WTC11 (cell line): ENCODE results near the gene PAPSS1. TPM values are rescaled to one million over a fixed set of nuclear protein-coding genes. Genes with fewer than 3 reads are reported as not detected.
"Not testable (repeated sequence)": the region's sequence is repeated elsewhere in the genome, so short reads cannot be mapped to it uniquely, and the experiment has no call there.

Source experiments
- ATAC-seq: fragments of 200-7000 bp; cut with Tn5 transposase; 2 replicates; pipeline ENCODE4 v1.10.0; 2021; ENCODE audit warnings: mild to moderate bottlenecking, moderate library complexity
- CTCF ChIA-PET: fragments of 300-600 bp; sonication (Branson Sonifier 250); formaldehyde crosslinking; loops from one replicate; lab custom pipeline; 2021; ENCODE audit warnings: antibody characterized with exemption; lab: Charles Lee
- POLR2A ChIA-PET: fragments of 350-600 bp; sonication (Branson Sonifier 250); formaldehyde crosslinking; loops from one replicate; lab custom pipeline; 2021; ENCODE audit warnings: antibody characterized with exemption; lab: Charles Lee
- DNase-seq: peaks from one replicate; pipeline ENCODE4 v3.0.0; 2021; ENCODE audit warnings: low spot score
- H3K27ac Mint-ChIP-seq: 2 replicates; pipeline ENCODE4 v1.8.0; 2021; ENCODE audit warnings: mixed read lengths
- H3K27me3 Mint-ChIP-seq: 2 replicates; pipeline ENCODE4 v1.8.0; 2021; ENCODE audit warnings: low read depth, mild to moderate bottlenecking, moderate library complexity, mixed read lengths
- H3K36me3 Mint-ChIP-seq: 2 replicates; pipeline ENCODE4 v1.8.0; 2021; ENCODE audit warnings: mixed read lengths
- H3K4me1 Mint-ChIP-seq: 2 replicates; pipeline ENCODE4 v1.8.0; 2022; ENCODE audit warnings: mixed read lengths
- H3K4me3 Mint-ChIP-seq: 2 replicates; pipeline ENCODE4 v1.8.0; 2021; ENCODE audit warnings: mild to moderate bottlenecking, moderate library complexity, mixed read lengths
- H3K9me3 Mint-ChIP-seq: 2 replicates; pipeline ENCODE4 v1.8.0; 2021; ENCODE audit warnings: mixed read lengths
- CBFB ChIP-seq: sonication (generic); formaldehyde crosslinking; IDR thresholded peaks from 2 replicates; pipeline ENCODE4 v1.8.1; 2022; ENCODE audit warnings: mild to moderate bottlenecking, low read depth, missing genetic modification reagents
- ELF4 ChIP-seq: sonication (generic); formaldehyde crosslinking; IDR thresholded peaks from 2 replicates; pipeline ENCODE4 v1.8.1; 2022; ENCODE audit warnings: low read depth, mild to moderate bottlenecking, moderate library complexity, missing genetic modification reagents
- EMX1 ChIP-seq: fragments of 250-450 bp; sonication (Bioruptor Pico); IDR thresholded peaks from 2 replicates; pipeline ENCODE4 v1.8.0; 2021; ENCODE audit warnings: mild to moderate bottlenecking
- ETV6 ChIP-seq: sonication (generic); formaldehyde crosslinking; IDR thresholded peaks from 2 replicates; pipeline ENCODE4 v1.8.1; 2022; ENCODE audit warnings: mild to moderate bottlenecking, missing genetic modification reagents
- FOXP1 ChIP-seq: sonication (generic); formaldehyde crosslinking; IDR thresholded peaks from 2 replicates; pipeline ENCODE4 v1.8.0; 2022; ENCODE audit warnings: missing genetic modification reagents, mild to moderate bottlenecking, moderate library complexity, borderline replicate concordance
- GRHL2 ChIP-seq: fragments of 250-450 bp; sonication (Bioruptor Pico); IDR thresholded peaks from 2 replicates; pipeline ENCODE4 v1.8.0; 2022; ENCODE audit warnings: mild to moderate bottlenecking, moderate library complexity; ENCODE audit not compliant: insufficient replicate concordance, severe bottlenecking
- GTF2I ChIP-seq: fragments of 250-450 bp; sonication (Bioruptor Pico); conservative IDR thresholded peaks from 2 replicates; pipeline ENCODE4 v1.4.0; 2021; ENCODE audit warnings: mild to moderate bottlenecking
- KAT7 ChIP-seq: sonication (generic); formaldehyde crosslinking; IDR thresholded peaks from 2 replicates; pipeline ENCODE4 v1.8.1; 2023; ENCODE audit warnings: missing genetic modification reagents, mild to moderate bottlenecking, borderline replicate concordance
- NR1H2 ChIP-seq: sonication (generic); formaldehyde crosslinking; IDR thresholded peaks from 2 replicates; pipeline ENCODE4 v1.9.0; 2021; ENCODE audit warnings: mild to moderate bottlenecking, moderate library complexity, missing genetic modification reagents
- NR2C2 ChIP-seq: sonication (generic); formaldehyde crosslinking; IDR thresholded peaks from 2 replicates; pipeline ENCODE4 v1.8.0; 2022; ENCODE audit warnings: mild to moderate bottlenecking, missing genetic modification reagents
- RORB ChIP-seq: fragments of 250-450 bp; sonication (Bioruptor Pico); IDR thresholded peaks from 2 replicates; pipeline ENCODE4 v1.9.0; 2021; ENCODE audit warnings: mild to moderate bottlenecking
- SOX15 ChIP-seq: fragments of 250-450 bp; sonication (Bioruptor Pico); IDR thresholded peaks from 2 replicates; pipeline ENCODE4 v1.9.0; 2021; ENCODE audit warnings: mild to moderate bottlenecking
- SP1 ChIP-seq: sonication (generic); formaldehyde crosslinking; conservative IDR thresholded peaks from 2 replicates; pipeline ENCODE4 v1.8.1; 2022; ENCODE audit warnings: missing genetic modification reagents
- TP53 ChIP-seq: sonication (generic); formaldehyde crosslinking; IDR thresholded peaks from 2 replicates; pipeline ENCODE4 v1.8.1; 2023; ENCODE audit warnings: mild to moderate bottlenecking, missing genetic modification reagents
- ZBTB21 ChIP-seq: sonication (generic); formaldehyde crosslinking; IDR thresholded peaks from 2 replicates; pipeline ENCODE4 v1.8.1; 2023; ENCODE audit warnings: mild to moderate bottlenecking, missing genetic modification reagents, borderline replicate concordance
- ZNF396 ChIP-seq: fragments of 250-450 bp; sonication (Bioruptor Pico); IDR thresholded peaks from 2 replicates; pipeline ENCODE4 v1.8.0; 2021; ENCODE audit warnings: mild to moderate bottlenecking, moderate library complexity, borderline replicate concordance
- total RNA-seq: library from RNA; stranded (reverse); gene quantifications from 3 replicates; pipeline ENCODE4 v1.2.3, GENCODE V29; 2021
- TF ChIP-seq, protein P1 (sequence below): sonication (generic); formaldehyde crosslinking; IDR thresholded peaks from 2 replicates; pipeline ENCODE4 v1.8.0; 2023; ENCODE audit warnings: missing genetic modification reagents
- TF ChIP-seq, protein P2 (sequence below): fragments of 250-450 bp; sonication (Bioruptor Pico); IDR thresholded peaks from 2 replicates; pipeline ENCODE4 v1.8.0; 2021; ENCODE audit warnings: mild to moderate bottlenecking
- TF ChIP-seq, protein P3 (sequence below): sonication (generic); formaldehyde crosslinking; IDR thresholded peaks from 2 replicates; pipeline ENCODE4 v1.8.1; 2022; ENCODE audit warnings: missing genetic modification reagents, borderline replicate concordance
- TF ChIP-seq, protein P4 (sequence below): sonication (generic); formaldehyde crosslinking; IDR thresholded peaks from 2 replicates; pipeline ENCODE4 v1.8.0; 2023; ENCODE audit warnings: missing genetic modification reagents, mild to moderate bottlenecking, borderline replicate concordance
- TF ChIP-seq, protein P5 (sequence below): sonication (generic); formaldehyde crosslinking; IDR thresholded peaks from 2 replicates; pipeline ENCODE4 v1.8.0; 2023; ENCODE audit warnings: mild to moderate bottlenecking, missing genetic modification reagents
- TF ChIP-seq, protein P6 (sequence below): sonication (generic); formaldehyde crosslinking; IDR thresholded peaks from 2 replicates; pipeline ENCODE4 v1.8.1; 2023; ENCODE audit warnings: mild to moderate bottlenecking, missing genetic modification reagents, moderate library complexity

The PAPSS1 gene
- total RNA-seq, 1 experiment from 2014 or later: 62.9 TPM

DNA sequence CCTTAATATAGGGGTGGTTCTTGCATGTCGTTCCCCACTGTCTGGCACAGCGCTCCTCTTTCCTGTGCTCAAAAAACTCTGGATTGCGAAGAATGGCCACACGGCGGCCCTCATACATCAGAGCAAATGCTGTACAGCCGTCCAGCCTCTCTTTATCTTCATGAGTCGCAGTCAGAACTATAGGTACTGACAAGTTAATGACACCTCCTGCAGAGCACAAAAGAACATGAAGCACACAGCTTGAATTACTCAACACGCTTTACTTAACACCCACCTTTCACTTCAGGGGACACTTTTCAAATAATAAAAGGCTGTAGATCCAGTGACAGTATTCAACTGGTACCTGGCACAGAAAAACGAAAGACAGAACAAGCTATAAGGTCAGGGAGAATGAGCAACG lies 65.3 kb downstream of the PAPSS1 start:
- Mint-ChIP-seq H3K36me3 (peaks cover 20% of the 10 kb centered on the region), H3K4me1 (peaks cover 29% of the 10 kb centered on the region), H3K27me3 (peaks cover 19% of the 10 kb centered on the region)
- DNase-seq: peak; percentile 13
- CTCF ChIA-PET: no interaction called here
- ATAC-seq: peak; percentile 41; the same call in 1 of the 2 replicates
- TF ChIP-seq NR2C2 (CRISPR knock-in tag) (no peak), SP1 (CRISPR knock-in tag) (no peak), RORB (CRISPR knock-in tag) (no peak), CBFB (CRISPR knock-in tag) (no peak), FOXP1 (CRISPR knock-in tag) (no peak), TP53 (CRISPR knock-in tag) (no peak), KAT7 (CRISPR knock-in tag) (no peak), ZBTB21 (CRISPR knock-in tag) (no peak), ZNF396 (no peak)
- TF ChIP-seq, protein P1, sequence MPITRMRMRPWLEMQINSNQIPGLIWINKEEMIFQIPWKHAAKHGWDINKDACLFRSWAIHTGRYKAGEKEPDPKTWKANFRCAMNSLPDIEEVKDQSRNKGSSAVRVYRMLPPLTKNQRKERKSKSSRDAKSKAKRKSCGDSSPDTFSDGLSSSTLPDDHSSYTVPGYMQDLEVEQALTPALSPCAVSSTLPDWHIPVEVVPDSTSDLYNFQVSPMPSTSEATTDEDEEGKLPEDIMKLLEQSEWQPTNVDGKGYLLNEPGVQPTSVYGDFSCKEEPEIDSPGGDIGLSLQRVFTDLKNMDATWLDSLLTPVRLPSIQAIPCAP: no peak
- TF ChIP-seq, all 79 proteins: peak for 0
- H3K4me3 Mint-ChIP-seq: no peak overlapping the region
- POLR2A ChIA-PET: interaction anchor here (0.6 kb wide), 1 partner anchor 65 kb away, joined by 4 read pairs; no protein-coding TSS in a partner anchor
- no peaks in the 10 kb centered on the region for H3K9me3 Mint-ChIP-seq
- no peak overlapping the region for H3K27ac Mint-ChIP-seq

DNA sequence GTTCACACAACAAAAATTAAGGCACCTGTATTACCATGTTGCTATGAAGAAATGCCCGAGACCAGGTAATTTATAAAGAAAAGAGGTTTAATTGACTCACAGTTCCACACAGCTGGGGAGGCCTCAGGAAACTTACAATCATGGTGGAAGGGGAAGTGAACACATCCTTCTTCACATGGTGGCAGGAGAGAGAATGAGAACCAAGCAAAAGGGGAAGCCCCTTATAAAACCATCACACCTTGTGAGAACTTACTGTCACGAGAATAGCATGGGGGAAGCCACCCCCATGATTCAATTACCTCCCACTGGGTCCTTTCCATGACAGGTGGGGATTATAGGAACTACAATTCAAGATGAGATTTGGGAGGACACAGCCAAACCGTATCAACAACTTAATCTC lies 68.6 kb downstream of the PAPSS1 start:
- POLR2A ChIA-PET: not testable (repeated sequence)

DNA sequence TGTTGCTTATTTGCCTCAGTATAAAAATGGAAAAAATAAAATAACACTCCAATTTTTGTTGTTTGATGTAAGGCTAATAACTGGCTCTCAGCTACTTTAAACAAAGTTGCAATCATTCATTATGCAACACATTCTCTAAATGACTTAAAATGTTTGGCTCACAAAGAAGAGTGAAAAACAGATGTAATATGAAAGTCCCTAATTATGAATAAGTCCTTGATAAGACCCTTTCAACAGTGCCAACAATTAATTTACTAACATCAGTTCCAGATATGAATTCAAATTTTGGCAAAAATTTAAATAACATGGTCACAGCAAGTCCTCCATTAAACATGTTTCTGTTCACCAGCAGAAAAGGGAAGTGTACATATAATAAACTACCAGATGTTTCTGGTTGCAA lies 69.8 kb downstream of the PAPSS1 start:
- Mint-ChIP-seq H3K27ac (no peak overlapping the region), H3K36me3 (peaks cover 35% of the 10 kb centered on the region), H3K27me3 (peaks cover 53% of the 10 kb centered on the region), H3K9me3 (no peaks in the 10 kb centered on the region), H3K4me3 (no peak overlapping the region), H3K4me1 (peaks cover 48% of the 10 kb centered on the region)
- POLR2A ChIA-PET: no interaction called here
- ATAC-seq (no peak), DNase-seq (no peak)
- CTCF ChIA-PET: no interaction called here
- no peak for TF ChIP-seq ETV6 (CRISPR knock-in tag)
- TF ChIP-seq EMX1 (CRISPR knock-in tag): no peak
- TF ChIP-seq NR1H2: no peak
- no peak for TF ChIP-seq ELF4 (CRISPR knock-in tag)
- TF ChIP-seq, protein P2, sequence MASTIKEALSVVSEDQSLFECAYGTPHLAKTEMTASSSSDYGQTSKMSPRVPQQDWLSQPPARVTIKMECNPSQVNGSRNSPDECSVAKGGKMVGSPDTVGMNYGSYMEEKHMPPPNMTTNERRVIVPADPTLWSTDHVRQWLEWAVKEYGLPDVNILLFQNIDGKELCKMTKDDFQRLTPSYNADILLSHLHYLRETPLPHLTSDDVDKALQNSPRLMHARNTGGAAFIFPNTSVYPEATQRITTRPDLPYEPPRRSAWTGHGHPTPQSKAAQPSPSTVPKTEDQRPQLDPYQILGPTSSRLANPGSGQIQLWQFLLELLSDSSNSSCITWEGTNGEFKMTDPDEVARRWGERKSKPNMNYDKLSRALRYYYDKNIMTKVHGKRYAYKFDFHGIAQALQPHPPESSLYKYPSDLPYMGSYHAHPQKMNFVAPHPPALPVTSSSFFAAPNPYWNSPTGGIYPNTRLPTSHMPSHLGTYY (CRISPR knock-in tag): no peak
- no peak for TF ChIP-seq GRHL2 (CRISPR knock-in tag)
- TF ChIP-seq, protein P3, sequence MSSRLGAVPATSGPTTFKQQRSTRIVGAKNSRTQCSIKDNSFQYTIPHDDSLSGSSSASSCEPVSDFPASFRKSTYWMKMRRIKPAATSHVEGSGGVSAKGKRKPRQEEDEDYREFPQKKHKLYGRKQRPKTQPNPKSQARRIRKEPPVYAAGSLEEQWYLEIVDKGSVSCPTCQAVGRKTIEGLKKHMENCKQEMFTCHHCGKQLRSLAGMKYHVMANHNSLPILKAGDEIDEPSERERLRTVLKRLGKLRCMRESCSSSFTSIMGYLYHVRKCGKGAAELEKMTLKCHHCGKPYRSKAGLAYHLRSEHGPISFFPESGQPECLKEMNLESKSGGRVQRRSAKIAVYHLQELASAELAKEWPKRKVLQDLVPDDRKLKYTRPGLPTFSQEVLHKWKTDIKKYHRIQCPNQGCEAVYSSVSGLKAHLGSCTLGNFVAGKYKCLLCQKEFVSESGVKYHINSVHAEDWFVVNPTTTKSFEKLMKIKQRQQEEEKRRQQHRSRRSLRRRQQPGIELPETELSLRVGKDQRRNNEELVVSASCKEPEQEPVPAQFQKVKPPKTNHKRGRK (CRISPR knock-in tag): no peak
- TF ChIP-seq GTF2I (CRISPR knock-in tag): no peak
- TF ChIP-seq, protein P4, sequence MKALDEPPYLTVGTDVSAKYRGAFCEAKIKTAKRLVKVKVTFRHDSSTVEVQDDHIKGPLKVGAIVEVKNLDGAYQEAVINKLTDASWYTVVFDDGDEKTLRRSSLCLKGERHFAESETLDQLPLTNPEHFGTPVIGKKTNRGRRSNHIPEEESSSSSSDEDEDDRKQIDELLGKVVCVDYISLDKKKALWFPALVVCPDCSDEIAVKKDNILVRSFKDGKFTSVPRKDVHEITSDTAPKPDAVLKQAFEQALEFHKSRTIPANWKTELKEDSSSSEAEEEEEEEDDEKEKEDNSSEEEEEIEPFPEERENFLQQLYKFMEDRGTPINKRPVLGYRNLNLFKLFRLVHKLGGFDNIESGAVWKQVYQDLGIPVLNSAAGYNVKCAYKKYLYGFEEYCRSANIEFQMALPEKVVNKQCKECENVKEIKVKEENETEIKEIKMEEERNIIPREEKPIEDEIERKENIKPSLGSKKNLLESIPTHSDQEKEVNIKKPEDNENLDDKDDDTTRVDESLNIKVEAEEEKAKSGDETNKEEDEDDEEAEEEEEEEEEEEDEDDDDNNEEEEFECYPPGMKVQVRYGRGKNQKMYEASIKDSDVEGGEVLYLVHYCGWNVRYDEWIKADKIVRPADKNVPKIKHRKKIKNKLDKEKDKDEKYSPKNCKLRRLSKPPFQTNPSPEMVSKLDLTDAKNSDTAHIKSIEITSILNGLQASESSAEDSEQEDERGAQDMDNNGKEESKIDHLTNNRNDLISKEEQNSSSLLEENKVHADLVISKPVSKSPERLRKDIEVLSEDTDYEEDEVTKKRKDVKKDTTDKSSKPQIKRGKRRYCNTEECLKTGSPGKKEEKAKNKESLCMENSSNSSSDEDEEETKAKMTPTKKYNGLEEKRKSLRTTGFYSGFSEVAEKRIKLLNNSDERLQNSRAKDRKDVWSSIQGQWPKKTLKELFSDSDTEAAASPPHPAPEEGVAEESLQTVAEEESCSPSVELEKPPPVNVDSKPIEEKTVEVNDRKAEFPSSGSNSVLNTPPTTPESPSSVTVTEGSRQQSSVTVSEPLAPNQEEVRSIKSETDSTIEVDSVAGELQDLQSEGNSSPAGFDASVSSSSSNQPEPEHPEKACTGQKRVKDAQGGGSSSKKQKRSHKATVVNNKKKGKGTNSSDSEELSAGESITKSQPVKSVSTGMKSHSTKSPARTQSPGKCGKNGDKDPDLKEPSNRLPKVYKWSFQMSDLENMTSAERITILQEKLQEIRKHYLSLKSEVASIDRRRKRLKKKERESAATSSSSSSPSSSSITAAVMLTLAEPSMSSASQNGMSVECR: no peak
- TF ChIP-seq, protein P5, sequence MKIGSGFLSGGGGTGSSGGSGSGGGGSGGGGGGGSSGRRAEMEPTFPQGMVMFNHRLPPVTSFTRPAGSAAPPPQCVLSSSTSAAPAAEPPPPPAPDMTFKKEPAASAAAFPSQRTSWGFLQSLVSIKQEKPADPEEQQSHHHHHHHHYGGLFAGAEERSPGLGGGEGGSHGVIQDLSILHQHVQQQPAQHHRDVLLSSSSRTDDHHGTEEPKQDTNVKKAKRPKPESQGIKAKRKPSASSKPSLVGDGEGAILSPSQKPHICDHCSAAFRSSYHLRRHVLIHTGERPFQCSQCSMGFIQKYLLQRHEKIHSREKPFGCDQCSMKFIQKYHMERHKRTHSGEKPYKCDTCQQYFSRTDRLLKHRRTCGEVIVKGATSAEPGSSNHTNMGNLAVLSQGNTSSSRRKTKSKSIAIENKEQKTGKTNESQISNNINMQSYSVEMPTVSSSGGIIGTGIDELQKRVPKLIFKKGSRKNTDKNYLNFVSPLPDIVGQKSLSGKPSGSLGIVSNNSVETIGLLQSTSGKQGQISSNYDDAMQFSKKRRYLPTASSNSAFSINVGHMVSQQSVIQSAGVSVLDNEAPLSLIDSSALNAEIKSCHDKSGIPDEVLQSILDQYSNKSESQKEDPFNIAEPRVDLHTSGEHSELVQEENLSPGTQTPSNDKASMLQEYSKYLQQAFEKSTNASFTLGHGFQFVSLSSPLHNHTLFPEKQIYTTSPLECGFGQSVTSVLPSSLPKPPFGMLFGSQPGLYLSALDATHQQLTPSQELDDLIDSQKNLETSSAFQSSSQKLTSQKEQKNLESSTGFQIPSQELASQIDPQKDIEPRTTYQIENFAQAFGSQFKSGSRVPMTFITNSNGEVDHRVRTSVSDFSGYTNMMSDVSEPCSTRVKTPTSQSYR (CRISPR knock-in tag): no peak
- TF ChIP-seq SP1 (CRISPR knock-in tag): no peak
- no peak for TF ChIP-seq SOX15 (CRISPR knock-in tag)
- TF ChIP-seq, protein P6, sequence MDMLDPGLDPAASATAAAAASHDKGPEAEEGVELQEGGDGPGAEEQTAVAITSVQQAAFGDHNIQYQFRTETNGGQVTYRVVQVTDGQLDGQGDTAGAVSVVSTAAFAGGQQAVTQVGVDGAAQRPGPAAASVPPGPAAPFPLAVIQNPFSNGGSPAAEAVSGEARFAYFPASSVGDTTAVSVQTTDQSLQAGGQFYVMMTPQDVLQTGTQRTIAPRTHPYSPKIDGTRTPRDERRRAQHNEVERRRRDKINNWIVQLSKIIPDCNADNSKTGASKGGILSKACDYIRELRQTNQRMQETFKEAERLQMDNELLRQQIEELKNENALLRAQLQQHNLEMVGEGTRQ (CRISPR knock-in tag): no peak

More for the DNA sequence above, 68.6 kb downstream of the PAPSS1 start:
- H3K27ac Mint-ChIP-seq, H3K4me3 Mint-ChIP-seq, ATAC-seq, DNase-seq, CTCF ChIA-PET, H3K9me3 Mint-ChIP-seq: not testable (repeated sequence)
- peaks cover 48% of the 10 kb centered on the region for H3K4me1 Mint-ChIP-seq
- H3K27me3 Mint-ChIP-seq: peaks cover 51% of the 10 kb centered on the region
- peaks cover 35% of the 10 kb centered on the region for H3K36me3 Mint-ChIP-seq
